GM10266 (cell line): ENCODE data around the gene PPARG.

ENCODE experiments used
- DNase-seq: peaks from one replicate; pipeline ENCODE4 v3.0.0; 2012; ENCODE audit errors: extremely low spot score
- TF ChIP-seq, protein P1 (sequence below): IDR thresholded peaks from 2 replicates; pipeline ENCODE4 v1.5.1; 2012; ENCODE audit warnings: mild to moderate bottlenecking, low read depth; ENCODE audit not compliant: control insufficient read depth, insufficient read depth; ENCODE audit errors: missing control alignments

The PPARG gene

DNA sequence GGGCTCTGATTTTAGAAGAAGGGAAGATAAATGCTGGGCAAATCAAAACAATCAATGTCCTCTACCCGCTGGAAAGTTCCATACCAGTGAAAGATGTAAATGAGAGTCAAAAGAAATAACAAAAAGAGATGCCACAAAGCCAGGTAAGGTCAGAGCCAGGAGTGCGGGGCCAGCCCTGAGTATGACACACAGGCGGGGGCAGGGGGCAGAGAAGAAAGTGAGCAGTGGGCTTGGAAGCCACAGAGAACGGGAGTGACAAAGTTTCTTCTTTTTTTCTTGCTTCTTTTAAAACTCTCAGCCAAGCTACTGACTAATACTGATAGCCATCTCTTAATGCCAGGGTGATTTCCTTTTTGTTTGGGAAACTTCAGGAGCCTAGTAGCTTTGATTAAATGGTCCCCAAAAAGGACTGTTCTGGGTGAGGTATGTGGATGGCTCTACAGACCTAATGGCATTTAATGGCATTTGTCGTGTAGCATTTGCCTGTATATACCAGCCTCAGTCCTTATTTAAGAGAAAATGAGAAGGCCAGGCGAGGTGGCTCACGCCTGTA lies 172.3 kb downstream of the PPARG start:
- DNase-seq, result no peak
- TF ChIP-seq, protein P1, sequence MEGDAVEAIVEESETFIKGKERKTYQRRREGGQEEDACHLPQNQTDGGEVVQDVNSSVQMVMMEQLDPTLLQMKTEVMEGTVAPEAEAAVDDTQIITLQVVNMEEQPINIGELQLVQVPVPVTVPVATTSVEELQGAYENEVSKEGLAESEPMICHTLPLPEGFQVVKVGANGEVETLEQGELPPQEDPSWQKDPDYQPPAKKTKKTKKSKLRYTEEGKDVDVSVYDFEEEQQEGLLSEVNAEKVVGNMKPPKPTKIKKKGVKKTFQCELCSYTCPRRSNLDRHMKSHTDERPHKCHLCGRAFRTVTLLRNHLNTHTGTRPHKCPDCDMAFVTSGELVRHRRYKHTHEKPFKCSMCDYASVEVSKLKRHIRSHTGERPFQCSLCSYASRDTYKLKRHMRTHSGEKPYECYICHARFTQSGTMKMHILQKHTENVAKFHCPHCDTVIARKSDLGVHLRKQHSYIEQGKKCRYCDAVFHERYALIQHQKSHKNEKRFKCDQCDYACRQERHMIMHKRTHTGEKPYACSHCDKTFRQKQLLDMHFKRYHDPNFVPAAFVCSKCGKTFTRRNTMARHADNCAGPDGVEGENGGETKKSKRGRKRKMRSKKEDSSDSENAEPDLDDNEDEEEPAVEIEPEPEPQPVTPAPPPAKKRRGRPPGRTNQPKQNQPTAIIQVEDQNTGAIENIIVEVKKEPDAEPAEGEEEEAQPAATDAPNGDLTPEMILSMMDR, result no peak

- TF ChIP-seq, protein P1, result no peak
- DNase-seq, result no peak
Observed at GRCh38 chr3:12462159-12462947, 173.5 kb downstream of the PPARG start.

DNA sequence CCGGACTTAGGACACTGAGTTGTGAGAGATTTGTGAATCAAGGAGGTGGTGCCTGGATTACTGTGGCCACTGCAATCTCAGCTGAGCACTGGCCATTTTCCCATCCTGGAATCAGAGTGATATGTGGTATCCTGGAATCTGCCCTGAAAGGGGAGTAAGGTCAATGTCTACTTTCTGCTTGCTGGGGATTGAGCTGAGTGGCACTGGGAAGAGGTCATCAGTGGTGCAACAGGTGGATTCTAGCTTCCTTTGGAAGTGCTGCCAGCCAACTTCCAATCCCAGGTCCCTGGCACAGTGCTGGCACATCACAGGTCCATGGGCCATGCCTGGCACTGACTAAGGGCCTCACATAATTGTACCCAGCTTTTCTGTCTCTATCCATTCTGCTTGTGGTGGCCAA lies 174.8 kb downstream of the PPARG start:
- TF ChIP-seq, protein P1, result no peak
- no peak for DNase-seq

- no peak for DNase-seq
- TF ChIP-seq, protein P1, result no peak
Observed at GRCh38 chr3:12464181-12464580, 175.3 kb downstream of the PPARG start.

- TF ChIP-seq, protein P1, result no peak
- no peak for DNase-seq
Observed at GRCh38 chr3:12465151-12465835, 176.4 kb downstream of the PPARG start.

- DNase-seq, result no peak
- TF ChIP-seq, protein P1, result no peak
Observed at GRCh38 chr3:12465836-12466225, 177.0 kb downstream of the PPARG start.

GRCh38 chr3:12467746-12468145 lies 178.9 kb downstream of the PPARG start:
- TF ChIP-seq, protein P1, result no peak

More at GRCh38 chr3:12467746-12468145, 178.9 kb downstream of the PPARG start:
- no peak for DNase-seq
